Measurements from ENCODE around the gene NBAS. TPM values are rescaled to one million over a fixed set of nuclear protein-coding genes. Genes with fewer than 3 reads are reported as not detected.

Gene NBAS
- total RNA-seq, 2 experiments from 2014 or later = 32.9 to 34.0 TPM

DNA sequence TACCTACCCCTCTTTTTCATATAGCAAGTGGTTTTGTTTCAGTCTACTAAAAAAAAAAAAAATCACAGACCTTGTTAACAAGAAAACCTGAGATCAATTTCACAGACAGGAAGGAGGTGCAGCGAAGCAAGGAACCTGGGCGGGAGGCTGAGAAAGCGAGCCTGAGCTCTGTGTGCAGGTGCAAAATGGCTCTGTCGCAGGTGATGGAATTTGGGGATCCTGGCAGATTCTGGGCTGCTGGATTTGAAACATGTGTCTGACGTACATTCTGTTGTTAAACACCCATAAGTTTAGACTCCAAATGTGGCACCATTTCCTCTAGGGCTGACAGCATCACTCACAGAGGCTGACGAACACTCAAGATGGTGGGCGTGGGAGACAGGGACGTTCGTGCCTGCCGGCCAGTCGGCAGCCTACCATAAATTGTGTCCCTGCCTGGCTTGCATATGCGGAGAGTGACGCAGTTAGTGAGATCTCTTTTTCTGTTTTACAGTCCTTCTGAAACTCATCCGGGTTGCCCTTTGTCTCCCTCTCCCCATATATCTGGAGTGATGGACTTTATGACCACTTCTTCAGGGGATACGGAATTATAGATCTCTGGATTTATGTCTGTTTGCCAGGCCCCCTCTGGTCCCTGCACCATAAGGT, 21.7 kb upstream of the NBAS start:
- no peaks in the 10 kb centered on the region for H3K4me1 Mint-ChIP-seq
- H3K27ac Mint-ChIP-seq = no peak overlapping the region
- no peak for ATAC-seq
- no peaks in the 10 kb centered on the region for H3K36me3 Mint-ChIP-seq
- no peaks in the 10 kb centered on the region for H3K27me3 Mint-ChIP-seq
- DNase-seq = no peak
- no peak overlapping the region for H3K4me3 Mint-ChIP-seq
- CTCF ChIA-PET = no interaction called here
- H3K9me3 Mint-ChIP-seq (ENCODE audit: low read depth) = no peaks in the 10 kb centered on the region

GRCh38 chr2:15580451-15580850, 19.3 kb upstream of the NBAS start:
- H3K27ac Mint-ChIP-seq = no peak overlapping the region
- CTCF ChIA-PET = no interaction called here
- no peak overlapping the region for H3K4me3 Mint-ChIP-seq
- DNase-seq = no peak
- H3K9me3 Mint-ChIP-seq (ENCODE audit: low read depth) = no peaks in the 10 kb centered on the region
- no peaks in the 10 kb centered on the region for H3K4me1 Mint-ChIP-seq
- no peak for ATAC-seq
- no peaks in the 10 kb centered on the region for H3K27me3 Mint-ChIP-seq
- no peaks in the 10 kb centered on the region for H3K36me3 Mint-ChIP-seq

DNA sequence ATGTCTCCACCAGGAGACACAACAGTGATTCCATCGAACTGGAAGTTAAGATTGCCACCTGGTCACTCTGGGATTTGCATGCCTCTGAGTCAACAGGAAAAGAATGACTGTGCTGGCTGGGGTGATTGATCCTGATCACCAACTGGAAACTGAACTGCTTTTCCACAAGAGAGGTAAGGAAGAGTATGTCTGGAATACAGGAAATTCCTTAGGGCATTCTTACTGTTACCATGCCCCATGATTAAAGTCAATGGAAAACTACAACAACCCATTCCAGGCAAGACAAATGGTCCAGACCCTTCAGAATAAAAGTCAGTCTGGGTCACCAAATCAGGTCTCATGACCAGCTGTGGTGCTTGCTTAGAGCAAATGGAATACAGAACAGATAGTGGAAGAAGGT, 18.5 kb upstream of the NBAS start:
- ATAC-seq (no peak), DNase-seq (no peak)
- no peak overlapping the region for H3K4me3 Mint-ChIP-seq
- H3K4me1 Mint-ChIP-seq = no peaks in the 10 kb centered on the region
- H3K27me3 Mint-ChIP-seq = no peaks in the 10 kb centered on the region
- no peaks in the 10 kb centered on the region for H3K36me3 Mint-ChIP-seq
- CTCF ChIA-PET = interaction anchor here (0.6 kb wide), 1 partner anchor 8 kb away, joined by 3 read pairs; no protein-coding TSS in a partner anchor
- no peak overlapping the region for H3K27ac Mint-ChIP-seq
- no peaks in the 10 kb centered on the region for H3K9me3 Mint-ChIP-seq (ENCODE audit: low read depth)

- H3K36me3 Mint-ChIP-seq = no peaks in the 10 kb centered on the region
- no peaks in the 10 kb centered on the region for H3K4me1 Mint-ChIP-seq
- DNase-seq = peak; percentile 92
- no peaks in the 10 kb centered on the region for H3K9me3 Mint-ChIP-seq (ENCODE audit: low read depth)
- CTCF ChIA-PET = interaction anchor here (0.6 to 1.8 kb wide), 29 partner anchors 8 to 676 kb away, joined by 3 to 18 read pairs (median 3); partner anchors contain the start of genes DDX1 and NBAS
- no peak overlapping the region for H3K27ac Mint-ChIP-seq
- no peaks in the 10 kb centered on the region for H3K27me3 Mint-ChIP-seq
- H3K4me3 Mint-ChIP-seq = no peak overlapping the region
- peak; percentile 98 for ATAC-seq
These were observed 16.1 kb upstream of the NBAS start for GRCh38 chr2:15577071-15577735.

- CTCF ChIA-PET = interaction anchor here (1.0 kb wide), 1 partner anchor 16 kb away, joined by 3 read pairs; no protein-coding TSS in a partner anchor
- Mint-ChIP-seq H3K4me3 (no peak overlapping the region), H3K4me1 (no peaks in the 10 kb centered on the region), H3K9me3 (ENCODE audit: low read depth) (no peaks in the 10 kb centered on the region), H3K27me3 (peaks cover 3% of the 10 kb centered on the region), H3K27ac (no peak overlapping the region), H3K36me3 (no peaks in the 10 kb centered on the region)
- ATAC-seq (no peak), DNase-seq (no peak)
These were observed 10.6 kb upstream of the NBAS start for GRCh38 chr2:15571729-15572128.

DNA sequence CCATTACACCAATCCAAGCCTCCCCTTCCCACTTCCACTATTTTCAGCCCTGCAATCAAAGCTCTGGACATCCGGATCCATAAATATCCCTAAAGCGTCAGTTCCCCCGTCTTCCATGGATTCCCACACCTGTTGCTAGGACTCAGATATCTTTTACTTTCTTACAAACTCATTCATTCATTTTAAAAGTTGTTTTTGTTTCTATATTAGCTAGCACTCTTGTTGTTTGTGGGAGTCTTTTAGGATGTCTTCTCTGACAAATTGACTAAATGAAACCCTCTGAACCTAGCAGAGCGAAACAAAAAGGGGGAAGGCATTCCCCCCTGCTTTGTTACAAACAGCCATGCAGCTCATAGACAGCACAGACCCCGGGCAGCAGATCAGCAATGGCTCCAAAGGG, 9.0 kb upstream of the NBAS start:
- Mint-ChIP-seq H3K9me3 (ENCODE audit: low read depth) (no peaks in the 10 kb centered on the region), H3K4me1 (no peaks in the 10 kb centered on the region), H3K27me3 (peaks cover 6% of the 10 kb centered on the region), H3K36me3 (no peaks in the 10 kb centered on the region), H3K4me3 (no peak overlapping the region), H3K27ac (no peak overlapping the region)
- no peak for ATAC-seq
- CTCF ChIA-PET = no interaction called here
- no peak for DNase-seq

DNA sequence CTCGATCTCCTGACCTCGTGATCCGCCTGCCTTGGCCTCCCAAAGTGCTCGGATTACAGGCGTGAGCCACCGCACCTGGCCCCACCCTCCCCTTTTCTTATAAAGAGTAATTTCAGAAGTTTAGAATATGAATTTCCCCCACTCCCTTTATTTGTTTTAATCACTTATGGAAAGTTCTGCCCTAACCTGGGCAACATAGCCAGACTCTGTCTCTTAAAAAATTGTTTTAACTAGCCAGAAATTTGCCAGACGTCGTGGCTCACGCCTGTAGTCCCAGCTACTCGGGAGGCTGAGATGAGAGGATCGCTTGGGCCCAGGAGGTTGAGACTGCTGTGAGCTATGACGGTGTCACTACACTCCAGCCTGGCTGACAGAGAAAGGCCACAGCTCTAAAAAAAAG, 7.7 kb upstream of the NBAS start:
- Mint-ChIP-seq H3K27ac (no peak overlapping the region), H3K4me3 (no peak overlapping the region), H3K27me3 (peaks cover 12% of the 10 kb centered on the region), H3K4me1 (no peaks in the 10 kb centered on the region), H3K9me3 (ENCODE audit: low read depth) (no peaks in the 10 kb centered on the region), H3K36me3 (no peaks in the 10 kb centered on the region)
- ATAC-seq (no peak), DNase-seq (no peak)
- CTCF ChIA-PET = interaction anchor here (1.2 kb wide), 1 partner anchor 8 kb away, joined by 3 read pairs; no protein-coding TSS in a partner anchor

DNA sequence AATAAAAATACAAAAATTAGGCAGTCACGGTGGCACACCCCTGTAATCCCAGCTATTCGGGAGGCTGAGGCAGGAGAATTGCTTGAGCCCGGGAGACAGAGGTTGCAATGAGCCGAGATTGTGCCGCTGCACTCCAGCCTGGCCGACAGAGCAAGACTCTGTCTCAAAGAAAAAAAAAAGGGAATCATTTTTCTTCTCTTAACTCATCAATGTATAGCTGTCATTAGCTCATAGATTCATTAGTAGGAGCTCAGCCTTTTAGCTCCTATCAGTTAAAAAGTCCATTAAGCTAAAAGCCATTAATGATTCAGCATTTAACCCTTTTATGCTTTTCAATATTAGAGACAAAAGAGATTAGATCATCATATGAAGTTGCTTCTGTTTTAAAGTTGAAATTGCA, 5.8 kb upstream of the NBAS start:
- peaks cover 11% of the 10 kb centered on the region for H3K4me1 Mint-ChIP-seq
- no peak for DNase-seq
- no peak for ATAC-seq
- H3K27ac Mint-ChIP-seq = no peak overlapping the region
- no peaks in the 10 kb centered on the region for H3K36me3 Mint-ChIP-seq
- CTCF ChIA-PET = interaction anchor here (1.2 kb wide), 1 partner anchor 23 kb away, joined by 3 read pairs; no protein-coding TSS in a partner anchor
- no peak overlapping the region for H3K4me3 Mint-ChIP-seq
- H3K9me3 Mint-ChIP-seq (ENCODE audit: low read depth) = no peaks in the 10 kb centered on the region
- peaks cover 12% of the 10 kb centered on the region for H3K27me3 Mint-ChIP-seq

DNA sequence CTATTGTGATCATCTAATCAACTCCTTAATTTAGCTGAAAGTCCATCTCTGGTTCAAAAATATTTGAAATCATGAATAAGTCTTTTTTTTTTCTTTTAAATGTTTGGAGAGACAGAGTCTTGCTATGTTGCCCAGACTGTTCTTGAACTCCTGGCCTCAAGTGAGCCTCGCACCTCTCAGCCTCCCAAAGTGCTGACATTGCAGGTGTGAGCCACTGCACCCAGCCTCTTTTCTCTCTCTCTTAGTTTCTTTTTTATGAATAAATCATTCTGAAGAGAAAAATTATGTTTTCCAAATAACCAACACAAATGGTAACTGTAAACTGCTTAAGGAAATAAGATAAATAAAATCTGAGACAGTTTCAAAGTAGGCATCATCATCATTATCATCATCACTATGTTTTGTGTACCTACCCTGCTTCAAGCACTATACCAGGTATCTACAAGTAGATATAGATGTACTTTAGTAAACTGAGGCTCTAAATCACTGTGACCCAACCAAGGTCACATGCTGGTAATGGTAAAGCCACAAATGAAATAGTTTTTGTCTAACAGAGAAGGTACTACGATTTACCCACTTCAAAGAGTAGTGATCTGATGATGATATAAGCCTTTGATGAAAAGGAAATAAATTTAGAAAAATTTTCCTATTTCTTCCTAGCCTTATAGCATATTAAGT, 5.0 kb upstream of the NBAS start:
- Mint-ChIP-seq H3K36me3 (no peaks in the 10 kb centered on the region), H3K4me1 (peaks cover 18% of the 10 kb centered on the region), H3K27me3 (peaks cover 12% of the 10 kb centered on the region), H3K27ac (no peak overlapping the region), H3K9me3 (ENCODE audit: low read depth) (no peaks in the 10 kb centered on the region), H3K4me3 (no peak overlapping the region)
- ATAC-seq (no peak), DNase-seq (no peak)
- CTCF ChIA-PET = interaction anchor here (0.9 kb wide), 1 partner anchor 12 kb away, joined by 6 read pairs; no protein-coding TSS in a partner anchor

DNA sequence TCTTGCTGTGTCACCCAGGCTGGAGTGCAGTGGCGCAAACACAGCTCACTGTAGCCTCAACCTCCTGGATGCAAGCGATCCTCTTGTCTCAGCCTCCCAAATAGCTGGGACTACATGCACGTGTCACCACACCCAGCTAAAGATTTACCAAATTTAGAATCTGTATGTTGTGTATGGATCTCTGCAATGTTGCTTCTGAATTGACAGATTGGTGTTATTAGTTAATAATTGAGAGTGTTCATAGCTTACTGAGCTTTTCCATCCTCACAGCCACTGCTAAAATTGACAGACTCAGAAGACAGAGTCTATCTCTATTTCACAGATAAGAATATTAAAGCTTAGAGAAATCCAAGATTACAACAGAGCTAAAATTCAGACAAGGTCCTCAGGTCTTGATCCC, 4.3 kb upstream of the NBAS start:
- Mint-ChIP-seq H3K4me3 (no peak overlapping the region), H3K27me3 (peaks cover 12% of the 10 kb centered on the region), H3K36me3 (no peaks in the 10 kb centered on the region), H3K9me3 (ENCODE audit: low read depth) (no peaks in the 10 kb centered on the region), H3K4me1 (peaks cover 18% of the 10 kb centered on the region), H3K27ac (no peak overlapping the region)
- DNase-seq (no peak), ATAC-seq (no peak)
- CTCF ChIA-PET = interaction anchor here (0.9 to 1.4 kb wide), 2 partner anchors 12 to 26 kb away, joined by 4 to 6 read pairs; no protein-coding TSS in a partner anchor

DNA sequence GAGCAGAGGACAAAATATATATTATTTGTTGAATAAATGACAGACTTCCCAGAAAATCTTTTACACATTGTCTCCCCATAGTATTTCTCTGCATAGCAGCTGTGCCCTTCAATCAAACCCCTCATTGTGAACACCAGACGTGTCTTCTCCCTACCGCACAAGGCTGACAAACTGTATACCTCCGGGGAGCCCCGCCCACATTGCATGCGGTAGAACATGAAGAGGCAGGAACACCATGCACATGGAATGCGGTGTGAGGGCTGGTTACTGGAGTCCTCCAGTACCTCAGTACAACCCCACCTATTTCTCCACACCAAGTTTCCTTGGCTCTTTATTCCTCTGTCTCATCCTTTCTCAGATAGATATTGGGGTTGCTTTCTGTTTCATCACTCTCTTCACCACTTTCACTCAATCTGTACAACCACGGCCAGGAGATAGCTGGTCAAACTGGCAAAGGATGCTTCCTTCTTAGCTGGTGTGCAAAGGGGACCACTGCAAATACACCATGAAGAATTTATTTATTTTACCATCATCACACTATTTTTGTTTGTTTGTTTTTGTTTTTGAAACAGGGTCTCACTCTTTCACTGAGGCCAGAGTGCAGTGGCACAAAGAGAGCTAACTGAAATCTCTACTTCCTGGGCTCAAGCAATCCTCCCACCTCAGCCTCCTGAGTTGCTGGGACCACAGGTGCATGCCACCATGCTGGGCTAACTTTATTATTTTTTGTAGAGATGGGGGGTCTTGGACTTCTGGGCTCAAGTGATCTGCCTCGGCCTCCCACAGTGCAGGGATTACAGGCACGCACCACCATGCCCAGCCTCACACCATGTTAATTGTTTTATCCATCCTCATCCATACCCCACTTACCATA, 2.3 kb upstream of the NBAS start:
- peaks cover 32% of the 10 kb centered on the region for H3K4me1 Mint-ChIP-seq
- H3K36me3 Mint-ChIP-seq = no peaks in the 10 kb centered on the region
- CTCF ChIA-PET = interaction anchor here (1.1 to 2.2 kb wide), 2 partner anchors 9 to 14 kb away, joined by 3 to 16 read pairs; no protein-coding TSS in a partner anchor
- H3K27me3 Mint-ChIP-seq = peaks cover 12% of the 10 kb centered on the region
- no peaks in the 10 kb centered on the region for H3K9me3 Mint-ChIP-seq (ENCODE audit: low read depth)
- no peak overlapping the region for H3K4me3 Mint-ChIP-seq
- no peak for DNase-seq
- no peak for ATAC-seq
- H3K27ac Mint-ChIP-seq = no peak overlapping the region

GRCh38 chr2:15562354-15563031, 1.4 kb upstream of the NBAS start:
- Mint-ChIP-seq H3K27me3 (peaks cover 10% of the 10 kb centered on the region), H3K9me3 (ENCODE audit: low read depth) (no peaks in the 10 kb centered on the region), H3K4me3 (peak overlapping the region; percentile 99), H3K27ac (no peak overlapping the region), H3K36me3 (no peaks in the 10 kb centered on the region), H3K4me1 (peaks cover 36% of the 10 kb centered on the region)
- CTCF ChIA-PET = interaction anchor here (1.1 to 2.2 kb wide), 2 partner anchors 8 to 15 kb away, joined by 3 to 16 read pairs; no protein-coding TSS in a partner anchor
- ATAC-seq (no peak), DNase-seq (no peak)

Data from activated CD8-positive, alpha-beta memory T cell treated with anti-CD3 and anti-CD28 coated beads, Interleukin-2, amount 10 ng/mL, durations not matched to agents 7 days and 5 days (primary cell).